ENCODE data around the gene CYGB. TPM values are rescaled to one million over a fixed set of nuclear protein-coding genes. Genes with fewer than 3 reads are reported as not detected.

The CYGB gene
- total and polyA plus RNA-seq, 2 of the 13 experiments (the other 11 are each of a cell fraction or from before 2014, with no cell fraction given): 18.9 to 27.1 TPM

DNA sequence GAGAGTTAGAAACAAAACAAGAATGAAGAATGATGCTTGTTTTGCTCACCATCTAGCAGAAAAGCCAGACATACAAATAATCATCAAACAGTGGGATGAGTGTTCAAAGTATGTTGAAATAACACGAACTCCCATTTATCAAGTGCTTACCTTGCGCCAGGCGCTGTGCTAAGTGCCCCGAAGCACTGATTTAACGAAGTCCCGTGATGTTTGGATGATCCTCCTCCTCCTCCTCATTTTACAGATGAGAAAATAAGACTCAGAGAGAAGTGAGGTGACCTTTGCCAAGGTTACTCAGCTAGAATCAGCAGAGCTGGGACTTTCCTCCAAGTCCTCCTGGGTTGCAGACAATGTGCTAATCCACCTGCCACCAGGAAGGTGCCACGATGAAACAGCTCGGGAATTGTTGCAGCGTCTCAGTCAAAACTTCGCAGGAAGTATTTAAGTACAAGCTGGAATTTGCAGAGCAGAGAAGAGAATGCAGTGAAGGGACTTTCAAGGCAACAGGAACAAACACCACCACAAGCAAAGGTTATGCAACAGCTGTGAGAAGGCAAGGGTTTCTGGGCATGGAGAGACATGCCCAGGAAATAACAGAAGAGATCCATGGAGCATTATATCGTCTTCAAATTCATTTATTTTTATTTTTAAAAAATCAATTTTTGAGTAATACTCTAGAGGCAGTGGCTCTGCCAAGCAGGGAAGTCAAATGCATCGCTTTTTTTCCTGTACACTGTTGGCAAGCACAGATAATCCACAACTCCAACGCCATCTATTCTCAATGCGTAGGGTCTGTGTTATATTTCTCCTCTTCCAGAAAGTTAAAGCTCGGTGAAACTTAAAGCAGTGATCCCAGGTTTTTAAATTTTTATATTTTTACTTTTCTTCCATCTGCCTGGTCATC lies 13.5 kb upstream of the CYGB start (continued):
- TF ChIP-seq, protein P1, sequence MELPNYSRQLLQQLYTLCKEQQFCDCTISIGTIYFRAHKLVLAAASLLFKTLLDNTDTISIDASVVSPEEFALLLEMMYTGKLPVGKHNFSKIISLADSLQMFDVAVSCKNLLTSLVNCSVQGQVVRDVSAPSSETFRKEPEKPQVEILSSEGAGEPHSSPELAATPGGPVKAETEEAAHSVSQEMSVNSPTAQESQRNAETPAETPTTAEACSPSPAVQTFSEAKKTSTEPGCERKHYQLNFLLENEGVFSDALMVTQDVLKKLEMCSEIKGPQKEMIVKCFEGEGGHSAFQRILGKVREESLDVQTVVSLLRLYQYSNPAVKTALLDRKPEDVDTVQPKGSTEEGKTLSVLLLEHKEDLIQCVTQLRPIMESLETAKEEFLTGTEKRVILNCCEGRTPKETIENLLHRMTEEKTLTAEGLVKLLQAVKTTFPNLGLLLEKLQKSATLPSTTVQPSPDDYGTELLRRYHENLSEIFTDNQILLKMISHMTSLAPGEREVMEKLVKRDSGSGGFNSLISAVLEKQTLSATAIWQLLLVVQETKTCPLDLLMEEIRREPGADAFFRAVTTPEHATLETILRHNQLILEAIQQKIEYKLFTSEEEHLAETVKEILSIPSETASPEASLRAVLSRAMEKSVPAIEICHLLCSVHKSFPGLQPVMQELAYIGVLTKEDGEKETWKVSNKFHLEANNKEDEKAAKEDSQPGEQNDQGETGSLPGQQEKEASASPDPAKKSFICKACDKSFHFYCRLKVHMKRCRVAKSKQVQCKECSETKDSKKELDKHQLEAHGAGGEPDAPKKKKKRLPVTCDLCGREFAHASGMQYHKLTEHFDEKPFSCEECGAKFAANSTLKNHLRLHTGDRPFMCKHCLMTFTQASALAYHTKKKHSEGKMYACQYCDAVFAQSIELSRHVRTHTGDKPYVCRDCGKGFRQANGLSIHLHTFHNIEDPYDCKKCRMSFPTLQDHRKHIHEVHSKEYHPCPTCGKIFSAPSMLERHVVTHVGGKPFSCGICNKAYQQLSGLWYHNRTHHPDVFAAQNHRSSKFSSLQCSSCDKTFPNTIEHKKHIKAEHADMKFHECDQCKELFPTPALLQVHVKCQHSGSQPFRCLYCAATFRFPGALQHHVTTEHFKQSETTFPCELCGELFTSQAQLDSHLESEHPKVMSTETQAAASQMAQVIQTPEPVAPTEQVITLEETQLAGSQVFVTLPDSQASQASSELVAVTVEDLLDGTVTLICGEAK (IDR thresholded peaks at IDR 0.05): no peak
- TF ChIP-seq, protein P1 (CRISPR knock-in tag; IDR thresholded peaks at IDR 0.05): no peak
- TF ChIP-seq, protein P2, sequence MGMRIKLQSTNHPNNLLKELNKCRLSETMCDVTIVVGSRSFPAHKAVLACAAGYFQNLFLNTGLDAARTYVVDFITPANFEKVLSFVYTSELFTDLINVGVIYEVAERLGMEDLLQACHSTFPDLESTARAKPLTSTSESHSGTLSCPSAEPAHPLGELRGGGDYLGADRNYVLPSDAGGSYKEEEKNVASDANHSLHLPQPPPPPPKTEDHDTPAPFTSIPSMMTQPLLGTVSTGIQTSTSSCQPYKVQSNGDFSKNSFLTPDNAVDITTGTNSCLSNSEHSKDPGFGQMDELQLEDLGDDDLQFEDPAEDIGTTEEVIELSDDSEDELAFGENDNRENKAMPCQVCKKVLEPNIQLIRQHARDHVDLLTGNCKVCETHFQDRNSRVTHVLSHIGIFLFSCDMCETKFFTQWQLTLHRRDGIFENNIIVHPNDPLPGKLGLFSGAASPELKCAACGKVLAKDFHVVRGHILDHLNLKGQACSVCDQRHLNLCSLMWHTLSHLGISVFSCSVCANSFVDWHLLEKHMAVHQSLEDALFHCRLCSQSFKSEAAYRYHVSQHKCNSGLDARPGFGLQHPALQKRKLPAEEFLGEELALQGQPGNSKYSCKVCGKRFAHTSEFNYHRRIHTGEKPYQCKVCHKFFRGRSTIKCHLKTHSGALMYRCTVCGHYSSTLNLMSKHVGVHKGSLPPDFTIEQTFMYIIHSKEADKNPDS (CRISPR knock-in tag; IDR thresholded peaks at IDR 0.05): peak; percentile 48; the same call in 1 of the 2 replicates
- TF ChIP-seq ZNF772 (CRISPR knock-in tag; IDR thresholded peaks at IDR 0.05): no peak
- TF ChIP-seq ZNF331 (CRISPR knock-in tag; IDR thresholded peaks at IDR 0.05): peak; percentile 92
- TF ChIP-seq MEF2D (CRISPR knock-in tag; IDR thresholded peaks at IDR 0.05): peak; percentile 57
- no peak for TF ChIP-seq SOX6 (IDR thresholded peaks at IDR 0.05)
- peak; percentile 86 for TF ChIP-seq SOX6 (CRISPR knock-in tag; IDR thresholded peaks at IDR 0.05)
- TF ChIP-seq ZNF562 (CRISPR knock-in tag; IDR thresholded peaks at IDR 0.05; ENCODE audit: borderline replicate concordance): no peak
- no peak; the same call in 1 of the 2 replicates for TF ChIP-seq ZNF329 (CRISPR knock-in tag; IDR thresholded peaks at IDR 0.05; ENCODE audit: low read depth)
- TF ChIP-seq SPEN (CRISPR knock-in tag; IDR thresholded peaks at IDR 0.05; ENCODE audit: low read depth): peak; percentile 61; the same call in 1 of the 2 replicates
- no peak for TF ChIP-seq DR1 (CRISPR knock-in tag; IDR thresholded peaks at IDR 0.05)
- 0 out of 2 replicates have a peak, but pooled peaks have one; percentile 58 for TF ChIP-seq KLF6 (CRISPR knock-in tag; IDR thresholded peaks at IDR 0.05)
- peak; percentile 34; the same call in 1 of the 2 replicates for TF ChIP-seq TGIF2 (CRISPR knock-in tag; IDR thresholded peaks at IDR 0.05)
- TF ChIP-seq MYC (CRISPR knock-in tag; IDR thresholded peaks at IDR 0.05; ENCODE audit: borderline replicate concordance): peak; percentile 40; the same call in 1 of the 2 replicates
- TF ChIP-seq CHCHD3 (CRISPR knock-in tag; IDR thresholded peaks at IDR 0.05): no peak
